WTC11 (cell line): ENCODE data around the gene DCTPP1.

Experiments
- CREM ChIP-seq: sonication (generic); formaldehyde crosslinking; IDR thresholded peaks from 2 replicates; pipeline ENCODE4 v1.8.1; 2022; ENCODE audit warnings: mild to moderate bottlenecking, missing genetic modification reagents, moderate library complexity
- FOXK1 ChIP-seq: sonication (generic); formaldehyde crosslinking; IDR thresholded peaks from 2 replicates; pipeline ENCODE4 v1.8.0; 2022; ENCODE audit warnings: mild to moderate bottlenecking, moderate library complexity, missing genetic modification reagents
- OVOL2 ChIP-seq: fragments of 250-450 bp; sonication (Bioruptor Pico); IDR thresholded peaks from 2 replicates; pipeline ENCODE4 v1.9.0; 2021; ENCODE audit warnings: mild to moderate bottlenecking, borderline replicate concordance
- SP1 ChIP-seq: sonication (generic); formaldehyde crosslinking; conservative IDR thresholded peaks from 2 replicates; pipeline ENCODE4 v1.8.1; 2022; ENCODE audit warnings: missing genetic modification reagents
- TEAD1 ChIP-seq: sonication (generic); formaldehyde crosslinking; IDR thresholded peaks from 2 replicates; pipeline ENCODE4 v1.8.0; 2022; ENCODE audit warnings: mild to moderate bottlenecking, missing genetic modification reagents
- TEAD4 ChIP-seq: sonication (generic); formaldehyde crosslinking; IDR thresholded peaks from 2 replicates; pipeline ENCODE4 v1.8.0; 2022; ENCODE audit warnings: mild to moderate bottlenecking, missing genetic modification reagents
- ZBTB21 ChIP-seq: sonication (generic); formaldehyde crosslinking; IDR thresholded peaks from 2 replicates; pipeline ENCODE4 v1.8.1; 2023; ENCODE audit warnings: mild to moderate bottlenecking, missing genetic modification reagents, borderline replicate concordance
- ZNF121 ChIP-seq: sonication (generic); formaldehyde crosslinking; IDR thresholded peaks from 2 replicates; pipeline ENCODE4 v1.8.0; 2023; ENCODE audit warnings: missing genetic modification reagents
- TF ChIP-seq, protein P1 (sequence below): fragments of 200-600 bp; IDR thresholded peaks from 2 replicates; pipeline ENCODE4 v1.8.0; 2022; ENCODE audit warnings: antibody characterized with exemption
- TF ChIP-seq, protein P2 (sequence below): sonication (generic); formaldehyde crosslinking; IDR thresholded peaks from 2 replicates; pipeline ENCODE4 v1.8.1; 2023; ENCODE audit warnings: mild to moderate bottlenecking, missing genetic modification reagents, moderate library complexity
- TF ChIP-seq, protein P3 (sequence below): sonication (generic); formaldehyde crosslinking; IDR thresholded peaks from 2 replicates; pipeline ENCODE4 v1.8.0; 2022; ENCODE audit warnings: mild to moderate bottlenecking, missing genetic modification reagents
- TF ChIP-seq, protein P4 (sequence below): fragments of 250-450 bp; sonication (Bioruptor Pico); IDR thresholded peaks from 2 replicates; pipeline ENCODE4 v2.1.2; 2022; ENCODE audit warnings: mild to moderate bottlenecking, moderate library complexity
- TF ChIP-seq, protein P5 (sequence below): sonication (generic); formaldehyde crosslinking; IDR thresholded peaks from 2 replicates; pipeline ENCODE4 v1.8.0; 2023; ENCODE audit warnings: mild to moderate bottlenecking, missing genetic modification reagents

DNA sequence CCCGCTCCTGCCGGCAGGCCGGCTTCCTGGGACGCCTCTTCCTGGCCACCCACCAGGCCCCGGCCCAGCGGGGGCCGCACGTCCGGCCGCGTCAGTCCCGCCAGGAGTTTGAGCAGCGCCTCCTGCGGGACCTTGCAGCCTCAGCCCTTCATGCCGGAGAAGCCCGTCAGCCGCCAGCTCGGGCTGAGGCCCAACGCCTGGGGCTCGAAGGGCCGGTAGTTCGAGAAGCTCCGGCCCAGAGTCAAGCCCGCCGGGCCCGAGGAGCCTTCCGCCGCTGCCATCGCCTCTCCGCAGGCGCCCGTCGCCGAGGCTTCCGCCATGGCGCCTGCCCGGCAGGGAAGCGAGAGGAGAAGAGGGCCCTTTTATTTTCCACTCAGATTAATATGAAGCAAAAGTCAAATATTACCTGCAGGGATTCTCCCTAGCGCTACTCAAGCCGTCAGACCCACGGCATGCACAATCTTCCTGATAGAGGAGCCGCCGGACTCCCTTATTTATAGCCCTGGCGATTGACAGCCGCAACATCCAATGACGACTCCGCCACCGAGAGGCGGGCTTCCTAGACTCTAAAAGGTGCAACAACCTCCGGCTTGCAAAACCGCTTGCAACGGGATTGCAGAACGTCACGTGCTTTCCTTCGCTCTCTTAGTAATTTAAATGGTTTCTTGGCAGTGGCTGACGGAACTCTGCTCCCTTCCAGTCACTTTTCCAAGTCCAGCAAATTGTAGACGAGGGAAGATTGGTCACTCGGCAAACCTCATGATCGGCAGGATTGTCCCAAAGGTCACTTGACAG is 15.8 kb upstream of the DCTPP1 start, which contains the start of gene SEPHS2:
- TF ChIP-seq TEAD4 (no peak), ZBTB21 (CRISPR knock-in tag) (no peak), SP1 (no peak; the same call in 1 of the 2 replicates), TEAD1 (no peak), OVOL2 (CRISPR knock-in tag) (no peak), ZNF121 (CRISPR knock-in tag) (no peak), CREM (no peak), FOXK1 (CRISPR knock-in tag) (peak; percentile 70; the same call in 1 of the 2 replicates)
- TF ChIP-seq, protein P1, sequence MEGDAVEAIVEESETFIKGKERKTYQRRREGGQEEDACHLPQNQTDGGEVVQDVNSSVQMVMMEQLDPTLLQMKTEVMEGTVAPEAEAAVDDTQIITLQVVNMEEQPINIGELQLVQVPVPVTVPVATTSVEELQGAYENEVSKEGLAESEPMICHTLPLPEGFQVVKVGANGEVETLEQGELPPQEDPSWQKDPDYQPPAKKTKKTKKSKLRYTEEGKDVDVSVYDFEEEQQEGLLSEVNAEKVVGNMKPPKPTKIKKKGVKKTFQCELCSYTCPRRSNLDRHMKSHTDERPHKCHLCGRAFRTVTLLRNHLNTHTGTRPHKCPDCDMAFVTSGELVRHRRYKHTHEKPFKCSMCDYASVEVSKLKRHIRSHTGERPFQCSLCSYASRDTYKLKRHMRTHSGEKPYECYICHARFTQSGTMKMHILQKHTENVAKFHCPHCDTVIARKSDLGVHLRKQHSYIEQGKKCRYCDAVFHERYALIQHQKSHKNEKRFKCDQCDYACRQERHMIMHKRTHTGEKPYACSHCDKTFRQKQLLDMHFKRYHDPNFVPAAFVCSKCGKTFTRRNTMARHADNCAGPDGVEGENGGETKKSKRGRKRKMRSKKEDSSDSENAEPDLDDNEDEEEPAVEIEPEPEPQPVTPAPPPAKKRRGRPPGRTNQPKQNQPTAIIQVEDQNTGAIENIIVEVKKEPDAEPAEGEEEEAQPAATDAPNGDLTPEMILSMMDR: no peak
- TF ChIP-seq, protein P2, sequence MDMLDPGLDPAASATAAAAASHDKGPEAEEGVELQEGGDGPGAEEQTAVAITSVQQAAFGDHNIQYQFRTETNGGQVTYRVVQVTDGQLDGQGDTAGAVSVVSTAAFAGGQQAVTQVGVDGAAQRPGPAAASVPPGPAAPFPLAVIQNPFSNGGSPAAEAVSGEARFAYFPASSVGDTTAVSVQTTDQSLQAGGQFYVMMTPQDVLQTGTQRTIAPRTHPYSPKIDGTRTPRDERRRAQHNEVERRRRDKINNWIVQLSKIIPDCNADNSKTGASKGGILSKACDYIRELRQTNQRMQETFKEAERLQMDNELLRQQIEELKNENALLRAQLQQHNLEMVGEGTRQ (CRISPR knock-in tag): peak; percentile 84
- TF ChIP-seq, protein P3, sequence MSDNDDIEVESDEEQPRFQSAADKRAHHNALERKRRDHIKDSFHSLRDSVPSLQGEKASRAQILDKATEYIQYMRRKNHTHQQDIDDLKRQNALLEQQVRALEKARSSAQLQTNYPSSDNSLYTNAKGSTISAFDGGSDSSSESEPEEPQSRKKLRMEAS: peak; percentile 93
- TF ChIP-seq, protein P4, sequence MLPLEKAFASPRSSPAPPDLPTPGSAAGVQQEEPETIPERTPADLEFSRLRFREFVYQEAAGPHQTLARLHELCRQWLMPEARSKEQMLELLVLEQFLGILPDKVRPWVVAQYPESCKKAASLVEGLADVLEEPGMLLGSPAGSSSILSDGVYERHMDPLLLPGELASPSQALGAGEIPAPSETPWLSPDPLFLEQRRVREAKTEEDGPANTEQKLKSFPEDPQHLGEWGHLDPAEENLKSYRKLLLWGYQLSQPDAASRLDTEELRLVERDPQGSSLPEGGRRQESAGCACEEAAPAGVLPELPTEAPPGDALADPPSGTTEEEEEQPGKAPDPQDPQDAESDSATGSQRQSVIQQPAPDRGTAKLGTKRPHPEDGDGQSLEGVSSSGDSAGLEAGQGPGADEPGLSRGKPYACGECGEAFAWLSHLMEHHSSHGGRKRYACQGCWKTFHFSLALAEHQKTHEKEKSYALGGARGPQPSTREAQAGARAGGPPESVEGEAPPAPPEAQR: no peak
- TF ChIP-seq, protein P5, sequence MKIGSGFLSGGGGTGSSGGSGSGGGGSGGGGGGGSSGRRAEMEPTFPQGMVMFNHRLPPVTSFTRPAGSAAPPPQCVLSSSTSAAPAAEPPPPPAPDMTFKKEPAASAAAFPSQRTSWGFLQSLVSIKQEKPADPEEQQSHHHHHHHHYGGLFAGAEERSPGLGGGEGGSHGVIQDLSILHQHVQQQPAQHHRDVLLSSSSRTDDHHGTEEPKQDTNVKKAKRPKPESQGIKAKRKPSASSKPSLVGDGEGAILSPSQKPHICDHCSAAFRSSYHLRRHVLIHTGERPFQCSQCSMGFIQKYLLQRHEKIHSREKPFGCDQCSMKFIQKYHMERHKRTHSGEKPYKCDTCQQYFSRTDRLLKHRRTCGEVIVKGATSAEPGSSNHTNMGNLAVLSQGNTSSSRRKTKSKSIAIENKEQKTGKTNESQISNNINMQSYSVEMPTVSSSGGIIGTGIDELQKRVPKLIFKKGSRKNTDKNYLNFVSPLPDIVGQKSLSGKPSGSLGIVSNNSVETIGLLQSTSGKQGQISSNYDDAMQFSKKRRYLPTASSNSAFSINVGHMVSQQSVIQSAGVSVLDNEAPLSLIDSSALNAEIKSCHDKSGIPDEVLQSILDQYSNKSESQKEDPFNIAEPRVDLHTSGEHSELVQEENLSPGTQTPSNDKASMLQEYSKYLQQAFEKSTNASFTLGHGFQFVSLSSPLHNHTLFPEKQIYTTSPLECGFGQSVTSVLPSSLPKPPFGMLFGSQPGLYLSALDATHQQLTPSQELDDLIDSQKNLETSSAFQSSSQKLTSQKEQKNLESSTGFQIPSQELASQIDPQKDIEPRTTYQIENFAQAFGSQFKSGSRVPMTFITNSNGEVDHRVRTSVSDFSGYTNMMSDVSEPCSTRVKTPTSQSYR (CRISPR knock-in tag): no peak
